GM21447 (cell line): ENCODE measurements around the gene RB1.
"Not testable (repeated sequence)": the region's sequence is repeated elsewhere in the genome, so short reads cannot be mapped to it uniquely, and the experiment has no call there.

Experiments used
- ATAC-seq: cut with Tn5 transposase; IDR thresholded peaks from one replicate; pipeline ENCODE4 v1.9.1; 2021; ENCODE audit not compliant: unreplicated experiment

RB1 gene

GRCh38 chr13:48404952-48405351 is 101.4 kb downstream of the RB1 start:
- ATAC-seq = no peak

GRCh38 chr13:48405875-48406274 is 102.3 kb downstream of the RB1 start:
- no peak for ATAC-seq

- no peak for ATAC-seq
Observed at GRCh38 chr13:48410199-48410598, 106.6 kb downstream of the RB1 start.

- ATAC-seq = no peak
Observed at GRCh38 chr13:48411147-48411794, 107.7 kb downstream of the RB1 start.

- ATAC-seq = no peak
Observed at GRCh38 chr13:48411841-48412531, 108.4 kb downstream of the RB1 start.

- ATAC-seq = no peak
Observed at GRCh38 chr13:48412881-48413351, 109.4 kb downstream of the RB1 start, which contains the start of gene LPAR6. TSS of gene LPAR6 (minus strand) at chr13:48413113. CDS start at chr13:48412423, 690 bp downstream.

GRCh38 chr13:48414501-48414900 is 111.0 kb downstream of the RB1 start:
- ATAC-seq = no peak

GRCh38 chr13:48415516-48415915 is 112.0 kb downstream of the RB1 start:
- no peak for ATAC-seq

GRCh38 chr13:48422003-48422402 is 118.5 kb downstream of the RB1 start:
- not testable (repeated sequence) for ATAC-seq

GRCh38 chr13:48424212-48424611 is 120.7 kb downstream of the RB1 start:
- ATAC-seq = no peak

- no peak for ATAC-seq
Observed at GRCh38 chr13:48426052-48426451, 122.5 kb downstream of the RB1 start.

GRCh38 chr13:48426755-48427298 is 123.3 kb downstream of the RB1 start:
- not testable (repeated sequence) for ATAC-seq

- no peak for ATAC-seq
Observed at GRCh38 chr13:48429036-48429435, 125.5 kb downstream of the RB1 start.

GRCh38 chr13:48429886-48430285 is 126.3 kb downstream of the RB1 start:
- no peak for ATAC-seq

- ATAC-seq = no peak
Observed at GRCh38 chr13:48431431-48431830, 127.9 kb downstream of the RB1 start.

GRCh38 chr13:48431987-48432615 is 128.6 kb downstream of the RB1 start:
- no peak for ATAC-seq

- no peak for ATAC-seq
Observed at GRCh38 chr13:48434200-48434599, 130.6 kb downstream of the RB1 start.

GRCh38 chr13:48436661-48437288 is 133.2 kb downstream of the RB1 start:
- no peak for ATAC-seq

- ATAC-seq = no peak
Observed at GRCh38 chr13:48437371-48437770, 133.8 kb downstream of the RB1 start.

- ATAC-seq = no peak
Observed at GRCh38 chr13:48443442-48444208, 140.1 kb downstream of the RB1 start.
